ENCODE data around the gene RIMKLA. TPM values are rescaled to one million over a fixed set of nuclear protein-coding genes. Genes with fewer than 3 reads are reported as not detected.
A peak's percentile ranks its signal among the peaks of the same experiment; 100 is the strongest.

Gene RIMKLA
- total RNA-seq, 2 donors from 2014 or later = 0.07 to 0.23 TPM

- ATAC-seq = no peak
- no peak overlapping the region for H3K4me3 Mint-ChIP-seq
- no peak for DNase-seq
- no peaks in the 10 kb centered on the region for H3K36me3 Mint-ChIP-seq (ENCODE audit: low read depth)
- peaks cover 23% of the 10 kb centered on the region for H3K27me3 Mint-ChIP-seq
- no peaks in the 10 kb centered on the region for H3K4me1 Mint-ChIP-seq
- H3K27ac Mint-ChIP-seq = no peak overlapping the region
- H3K9me3 ChIP-seq (ENCODE audit: control insufficient read depth, low read length, poor library complexity, severe bottlenecking) = no peaks in the 10 kb centered on the region
Measured at GRCh38 chr1:42358791-42359190, 21.8 kb upstream of the RIMKLA start.

- peaks cover 18% of the 10 kb centered on the region for H3K27me3 Mint-ChIP-seq
- ATAC-seq (no peak), DNase-seq (no peak)
- no peaks in the 10 kb centered on the region for H3K36me3 Mint-ChIP-seq (ENCODE audit: low read depth)
- no peaks in the 10 kb centered on the region for H3K9me3 ChIP-seq (ENCODE audit: control insufficient read depth, low read length, poor library complexity, severe bottlenecking)
- no peak overlapping the region for H3K27ac Mint-ChIP-seq
- no peak overlapping the region for H3K4me3 Mint-ChIP-seq
- no peaks in the 10 kb centered on the region for H3K4me1 Mint-ChIP-seq
Measured at GRCh38 chr1:42359466-42359865, 21.1 kb upstream of the RIMKLA start.

- no peak for DNase-seq
- no peaks in the 10 kb centered on the region for H3K9me3 ChIP-seq (ENCODE audit: control insufficient read depth, low read length, poor library complexity, severe bottlenecking)
- Mint-ChIP-seq H3K27ac (no peak overlapping the region), H3K27me3 (peaks cover 33% of the 10 kb centered on the region), H3K4me3 (no peak overlapping the region), H3K4me1 (peaks cover 3% of the 10 kb centered on the region), H3K36me3 (ENCODE audit: low read depth) (no peaks in the 10 kb centered on the region)
- no peak for ATAC-seq
Measured at GRCh38 chr1:42364089-42364488, 16.5 kb upstream of the RIMKLA start.

GRCh38 chr1:42364542-42364941 is 16.1 kb upstream of the RIMKLA start:
- no peak for ATAC-seq
- no peak overlapping the region for H3K4me3 Mint-ChIP-seq

GRCh38 chr1:42365118-42365517 is 15.5 kb upstream of the RIMKLA start:
- peaks cover 34% of the 10 kb centered on the region for H3K27me3 Mint-ChIP-seq
- ATAC-seq = no peak
- peaks cover 3% of the 10 kb centered on the region for H3K4me1 Mint-ChIP-seq
- no peaks in the 10 kb centered on the region for H3K9me3 ChIP-seq (ENCODE audit: control insufficient read depth, low read length, poor library complexity, severe bottlenecking)
- DNase-seq = no peak
- H3K4me3 Mint-ChIP-seq = no peak overlapping the region
- H3K36me3 Mint-ChIP-seq (ENCODE audit: low read depth) = no peaks in the 10 kb centered on the region
- no peak overlapping the region for H3K27ac Mint-ChIP-seq

More at GRCh38 chr1:42364542-42364941, 16.1 kb upstream of the RIMKLA start:
- no peak for DNase-seq
- no peak overlapping the region for H3K27ac Mint-ChIP-seq
- H3K4me1 Mint-ChIP-seq = peaks cover 3% of the 10 kb centered on the region
- peaks cover 34% of the 10 kb centered on the region for H3K27me3 Mint-ChIP-seq
- H3K9me3 ChIP-seq (ENCODE audit: control insufficient read depth, low read length, poor library complexity, severe bottlenecking) = no peaks in the 10 kb centered on the region
- H3K36me3 Mint-ChIP-seq (ENCODE audit: low read depth) = no peaks in the 10 kb centered on the region

GRCh38 chr1:42368096-42368795 is 12.3 kb upstream of the RIMKLA start:
- no peak overlapping the region for H3K4me3 Mint-ChIP-seq
- peaks cover 3% of the 10 kb centered on the region for H3K4me1 Mint-ChIP-seq
- peaks cover 36% of the 10 kb centered on the region for H3K27me3 Mint-ChIP-seq
- H3K27ac Mint-ChIP-seq = no peak overlapping the region
- H3K36me3 Mint-ChIP-seq (ENCODE audit: low read depth) = peaks cover 2% of the 10 kb centered on the region
- ATAC-seq = no peak
- DNase-seq = no peak
- H3K9me3 ChIP-seq (ENCODE audit: control insufficient read depth, low read length, poor library complexity, severe bottlenecking) = no peaks in the 10 kb centered on the region

GRCh38 chr1:42369471-42369870 is 11.1 kb upstream of the RIMKLA start:
- peaks cover 3% of the 10 kb centered on the region for H3K4me1 Mint-ChIP-seq
- no peak overlapping the region for H3K27ac Mint-ChIP-seq
- ATAC-seq (no peak), DNase-seq (no peak)
- peaks cover 2% of the 10 kb centered on the region for H3K36me3 Mint-ChIP-seq (ENCODE audit: low read depth)
- peaks cover 36% of the 10 kb centered on the region for H3K27me3 Mint-ChIP-seq
- no peaks in the 10 kb centered on the region for H3K9me3 ChIP-seq (ENCODE audit: control insufficient read depth, low read length, poor library complexity, severe bottlenecking)
- no peak overlapping the region for H3K4me3 Mint-ChIP-seq

- no peaks in the 10 kb centered on the region for H3K9me3 ChIP-seq (ENCODE audit: control insufficient read depth, low read length, poor library complexity, severe bottlenecking)
- ATAC-seq (no peak), DNase-seq (no peak)
- Mint-ChIP-seq H3K4me3 (no peak overlapping the region), H3K36me3 (ENCODE audit: low read depth) (peaks cover 2% of the 10 kb centered on the region), H3K27me3 (peaks cover 36% of the 10 kb centered on the region), H3K4me1 (peaks cover 3% of the 10 kb centered on the region), H3K27ac (no peak overlapping the region)
Measured at GRCh38 chr1:42370876-42371549, 9.6 kb upstream of the RIMKLA start.

- ATAC-seq (no peak), DNase-seq (no peak)
- Mint-ChIP-seq H3K36me3 (ENCODE audit: low read depth) (peaks cover 2% of the 10 kb centered on the region), H3K27ac (no peak overlapping the region), H3K4me1 (peaks cover 3% of the 10 kb centered on the region), H3K27me3 (peaks cover 42% of the 10 kb centered on the region), H3K4me3 (no peak overlapping the region)
- no peaks in the 10 kb centered on the region for H3K9me3 ChIP-seq (ENCODE audit: control insufficient read depth, low read length, poor library complexity, severe bottlenecking)
Measured at GRCh38 chr1:42372796-42373195, 7.8 kb upstream of the RIMKLA start.

GRCh38 chr1:42379794-42380585 is 602 bp upstream of the RIMKLA start:
- no peaks in the 10 kb centered on the region for H3K9me3 ChIP-seq (ENCODE audit: control insufficient read depth, low read length, poor library complexity, severe bottlenecking)
- no peak for DNase-seq
- Mint-ChIP-seq H3K4me1 (peaks cover 2% of the 10 kb centered on the region), H3K36me3 (ENCODE audit: low read depth) (no peaks in the 10 kb centered on the region), H3K4me3 (peak overlapping the region; percentile 74), H3K27ac (no peak overlapping the region), H3K27me3 (peaks cover 42% of the 10 kb centered on the region)
- ATAC-seq = no peak

- DNase-seq (no peak), ATAC-seq (no peak)
- Mint-ChIP-seq H3K36me3 (ENCODE audit: low read depth) (no peaks in the 10 kb centered on the region), H3K4me1 (peaks cover 2% of the 10 kb centered on the region), H3K4me3 (peak overlapping the region; percentile 63), H3K27me3 (peaks cover 53% of the 10 kb centered on the region), H3K27ac (no peak overlapping the region)
- no peaks in the 10 kb centered on the region for H3K9me3 ChIP-seq (ENCODE audit: control insufficient read depth, low read length, poor library complexity, severe bottlenecking)
Measured at GRCh38 chr1:42381280-42381673, 685 bp downstream of the RIMKLA start.

- H3K4me1 Mint-ChIP-seq = no peaks in the 10 kb centered on the region
- DNase-seq (no peak), ATAC-seq (no peak)
- H3K4me3 Mint-ChIP-seq = no peak overlapping the region
- no peaks in the 10 kb centered on the region for H3K9me3 ChIP-seq (ENCODE audit: control insufficient read depth, low read length, poor library complexity, severe bottlenecking)
- H3K36me3 Mint-ChIP-seq (ENCODE audit: low read depth) = peaks cover 3% of the 10 kb centered on the region
- H3K27me3 Mint-ChIP-seq = peaks cover 36% of the 10 kb centered on the region
- H3K27ac Mint-ChIP-seq = no peak overlapping the region
Measured at GRCh38 chr1:42385283-42385682, 4.7 kb downstream of the RIMKLA start.

GRCh38 chr1:42386051-42386450 is 5.5 kb downstream of the RIMKLA start:
- peaks cover 3% of the 10 kb centered on the region for H3K36me3 Mint-ChIP-seq (ENCODE audit: low read depth)
- H3K9me3 ChIP-seq (ENCODE audit: control insufficient read depth, low read length, poor library complexity, severe bottlenecking) = no peaks in the 10 kb centered on the region
- no peak for ATAC-seq

More at GRCh38 chr1:42386051-42386450, 5.5 kb downstream of the RIMKLA start:
- Mint-ChIP-seq H3K4me3 (no peak overlapping the region), H3K27me3 (peaks cover 36% of the 10 kb centered on the region), H3K4me1 (no peaks in the 10 kb centered on the region), H3K27ac (no peak overlapping the region)
- no peak for DNase-seq
